ENCODE data around the gene PCGF3. TPM values are rescaled to one million over a fixed set of nuclear protein-coding genes. Genes with fewer than 3 reads are reported as not detected.
"Not testable (repeated sequence)": the region's sequence is repeated elsewhere in the genome, so short reads cannot be mapped to it uniquely, and the experiment has no call there.

Gene PCGF3
- total and polyA plus RNA-seq, 3 donors from 2014 or later = 37.3 to 84.8 (median 84.2) TPM

- intact Hi-C loops (cut with DNase I; ENCODE audit: low total_unique reads) = no loop called here
- Histone ChIP-seq H3K36me3 (ENCODE audit: low read depth, missing control alignments) (no peaks in the 10 kb centered on the region), H3K27ac (no peak overlapping the region), H3K4me1 (peaks cover 29% of the 10 kb centered on the region), H3K9me3 (no peaks in the 10 kb centered on the region), H3K27me3 (no peaks in the 10 kb centered on the region), H3K4me3 (no peak overlapping the region)
- WGBS, 2 donors = 57 to 66% methylated on average over 6 of the region's 6 CpGs
- TF ChIP-seq POLR2A (IDR thresholded peaks at IDR 0.05) = no peak
- no peak for TF ChIP-seq CTCF (IDR thresholded peaks at IDR 0.05)
- DNase-seq = no peak
Measured at GRCh38 chr4:727576-727975, 21.9 kb downstream of the PCGF3 start.

GRCh38 chr4:729336-730315, 24.0 kb downstream of the PCGF3 start:
- H3K27ac ChIP-seq = no peak overlapping the region
- TF ChIP-seq POLR2A (IDR thresholded peaks at IDR 0.05) = no peak
- no peak for TF ChIP-seq CTCF (IDR thresholded peaks at IDR 0.05)
- H3K27me3 ChIP-seq = no peaks in the 10 kb centered on the region
- no peaks in the 10 kb centered on the region for H3K9me3 ChIP-seq
- 80 to 89% methylated on average over 19 to 20 of the region's 20 CpGs for WGBS, 2 donors
- no peaks in the 10 kb centered on the region for H3K36me3 ChIP-seq (ENCODE audit: low read depth, missing control alignments)
- DNase-seq = no peak
- peaks cover 20% of the 10 kb centered on the region for H3K4me1 ChIP-seq
- H3K4me3 ChIP-seq = no peak overlapping the region
- intact Hi-C loops (cut with DNase I; ENCODE audit: low total_unique reads) = no loop called here

DNA sequence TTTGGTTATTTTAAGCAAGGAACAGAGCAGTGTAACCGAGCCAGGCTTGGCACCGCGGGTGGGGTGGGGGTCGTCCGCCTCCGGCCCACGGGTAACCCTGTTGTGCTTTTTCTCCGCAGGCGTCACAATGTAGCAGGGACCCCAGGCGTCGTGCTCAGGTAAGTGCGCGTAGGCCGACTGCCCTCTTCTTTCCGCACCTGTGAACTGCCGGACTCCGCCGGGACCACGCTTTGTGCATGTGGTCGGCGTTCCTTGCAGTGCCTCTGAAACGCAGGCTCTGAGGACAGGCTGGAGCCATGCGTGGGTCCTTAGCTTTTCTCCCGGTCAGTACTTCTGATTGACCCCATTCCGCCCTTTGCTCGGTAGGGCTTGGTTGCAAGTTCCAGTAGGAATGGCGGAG, 24.9 kb downstream of the PCGF3 start:
- intact Hi-C loops (cut with DNase I; ENCODE audit: low total_unique reads) = no loop called here
- DNase-seq = no peak
- Histone ChIP-seq H3K4me1 (peaks cover 20% of the 10 kb centered on the region), H3K9me3 (no peaks in the 10 kb centered on the region), H3K27ac (no peak overlapping the region), H3K27me3 (no peaks in the 10 kb centered on the region), H3K36me3 (ENCODE audit: low read depth, missing control alignments) (no peaks in the 10 kb centered on the region), H3K4me3 (no peak overlapping the region)
- TF ChIP-seq POLR2A (IDR thresholded peaks at IDR 0.05) (no peak), CTCF (IDR thresholded peaks at IDR 0.05) (no peak)
- 73 to 87% methylated on average over 27 of the region's 27 CpGs for WGBS, 2 donors

- WGBS, 2 donors = 78 to 93% methylated on average over 14 to 36 of the region's 68 CpGs
- intact Hi-C loops (cut with DNase I; ENCODE audit: low total_unique reads) = not testable (repeated sequence)
Measured at GRCh38 chr4:730946-731904, 25.6 kb downstream of the PCGF3 start.

GRCh38 chr4:731954-732353, 26.3 kb downstream of the PCGF3 start:
- H3K4me1 ChIP-seq; H3K36me3 ChIP-seq (ENCODE audit: low read depth, missing control alignments); H3K27ac ChIP-seq; H3K9me3 ChIP-seq; intact Hi-C loops (cut with DNase I; ENCODE audit: low total_unique reads); H3K27me3 ChIP-seq: not testable (repeated sequence)
- peak overlapping the region in 1 of 2 donors; percentile 31 for H3K4me3 ChIP-seq
- peak; percentile 66 for DNase-seq
- 73 to 93% methylated on average over 3 to 13 of the region's 27 CpGs for WGBS, 2 donors

More at GRCh38 chr4:730946-731904, 25.6 kb downstream of the PCGF3 start:
- H3K9me3 ChIP-seq; H3K27ac ChIP-seq; H3K36me3 ChIP-seq (ENCODE audit: low read depth, missing control alignments); H3K27me3 ChIP-seq: not testable (repeated sequence)
- peak overlapping the region in 1 of 2 donors; percentile 31 for H3K4me3 ChIP-seq
- peak; percentile 58 for DNase-seq
- peaks cover 14% of the 10 kb centered on the region for H3K4me1 ChIP-seq

Data from testis (tissue), 3 donors.